ENCODE data around the gene MTFP1.

The MTFP1 gene

DNA sequence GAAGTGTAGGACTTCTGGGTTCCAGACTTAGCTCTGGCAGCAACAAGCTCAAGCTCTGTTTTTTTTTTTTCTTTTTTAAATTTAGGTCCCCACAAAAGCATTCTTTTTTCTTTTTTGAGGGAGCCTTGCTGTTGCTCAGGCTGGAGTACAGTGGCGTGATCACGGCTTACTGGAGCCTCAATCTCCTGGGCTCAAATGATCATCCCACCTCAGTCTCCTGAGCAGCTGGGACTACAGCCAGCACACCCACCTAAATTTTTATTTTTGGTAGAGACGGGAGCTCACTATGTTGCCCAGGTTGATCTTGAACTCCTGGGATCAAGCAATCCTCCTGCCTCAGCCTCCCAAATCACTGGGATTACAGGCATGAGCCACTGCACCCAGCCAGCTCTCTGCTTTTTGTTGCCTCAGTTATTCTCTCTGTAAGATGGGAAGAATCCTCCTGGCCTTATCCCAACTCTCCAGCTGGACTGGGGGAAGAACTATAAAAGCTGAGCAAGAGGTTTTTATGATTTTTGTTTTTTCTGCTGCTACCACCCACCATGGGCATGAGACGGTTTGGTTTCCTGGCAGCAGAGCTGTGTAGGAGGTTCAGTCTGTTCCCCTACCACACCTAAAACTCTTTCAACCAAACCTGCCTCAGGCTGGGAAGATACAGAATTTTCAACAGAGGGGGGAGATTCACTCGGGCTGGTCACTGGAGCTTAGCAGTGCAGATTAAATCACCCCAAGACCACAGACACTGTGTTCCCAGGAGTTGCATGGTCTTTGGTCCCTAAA is 11.6 kb upstream of the MTFP1 start:
- TF ChIP-seq, protein P1, sequence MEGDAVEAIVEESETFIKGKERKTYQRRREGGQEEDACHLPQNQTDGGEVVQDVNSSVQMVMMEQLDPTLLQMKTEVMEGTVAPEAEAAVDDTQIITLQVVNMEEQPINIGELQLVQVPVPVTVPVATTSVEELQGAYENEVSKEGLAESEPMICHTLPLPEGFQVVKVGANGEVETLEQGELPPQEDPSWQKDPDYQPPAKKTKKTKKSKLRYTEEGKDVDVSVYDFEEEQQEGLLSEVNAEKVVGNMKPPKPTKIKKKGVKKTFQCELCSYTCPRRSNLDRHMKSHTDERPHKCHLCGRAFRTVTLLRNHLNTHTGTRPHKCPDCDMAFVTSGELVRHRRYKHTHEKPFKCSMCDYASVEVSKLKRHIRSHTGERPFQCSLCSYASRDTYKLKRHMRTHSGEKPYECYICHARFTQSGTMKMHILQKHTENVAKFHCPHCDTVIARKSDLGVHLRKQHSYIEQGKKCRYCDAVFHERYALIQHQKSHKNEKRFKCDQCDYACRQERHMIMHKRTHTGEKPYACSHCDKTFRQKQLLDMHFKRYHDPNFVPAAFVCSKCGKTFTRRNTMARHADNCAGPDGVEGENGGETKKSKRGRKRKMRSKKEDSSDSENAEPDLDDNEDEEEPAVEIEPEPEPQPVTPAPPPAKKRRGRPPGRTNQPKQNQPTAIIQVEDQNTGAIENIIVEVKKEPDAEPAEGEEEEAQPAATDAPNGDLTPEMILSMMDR (IDR thresholded peaks at IDR 0.05; ENCODE audit: low read length) = no peak
- TF ChIP-seq EZH2 (IDR thresholded peaks at IDR 0.05; ENCODE audit: borderline replicate concordance, low read length) = no peak
- no peaks in the 10 kb centered on the region for H3F3A ChIP-seq (ENCODE audit: insufficient read depth, low read length)

DNA sequence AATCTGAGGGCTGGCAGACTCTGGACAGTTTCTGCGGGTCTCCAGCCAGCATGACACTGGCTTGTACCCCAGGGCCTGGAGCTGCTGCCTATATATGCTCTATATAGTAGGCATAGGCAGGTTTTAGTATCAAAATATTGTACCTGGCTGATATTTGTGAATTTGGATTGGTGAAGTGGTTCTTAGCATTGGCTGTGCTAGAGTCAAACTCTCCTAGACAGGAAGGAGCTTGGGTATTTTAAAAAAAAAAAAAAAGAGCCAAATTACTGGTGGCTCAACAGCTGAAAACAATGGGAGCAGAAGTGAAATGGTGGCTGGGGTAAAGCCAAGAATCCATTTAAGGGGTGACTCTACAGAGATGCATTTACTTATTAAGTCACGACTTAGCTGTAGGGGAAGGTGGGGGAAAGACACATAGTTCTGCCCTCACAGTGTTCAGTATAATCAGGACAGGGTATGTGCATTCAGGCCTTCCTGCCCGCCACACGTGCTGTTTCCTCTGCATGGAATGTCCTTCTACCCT is 11.0 kb upstream of the MTFP1 start:
- Histone ChIP-seq H2AFZ (ENCODE audit: low read length) (no peak overlapping the region), H3K4me1 (ENCODE audit: insufficient read depth, low read length, severe bottlenecking) (no peaks in the 10 kb centered on the region), H3K36me3 (ENCODE audit: insufficient read depth, low read length) (peaks cover 18% of the 10 kb centered on the region; the same call in 1 of the 2 replicates), H3K27me3 (ENCODE audit: insufficient read depth, low read length) (no peaks in the 10 kb centered on the region), H3K9me3 (ENCODE audit: low read length) (no peaks in the 10 kb centered on the region), H4K20me1 (ENCODE audit: insufficient read depth, low read length) (no peaks in the 10 kb centered on the region), H3K9ac (ENCODE audit: low read length) (no peak overlapping the region), H3K27ac (ENCODE audit: low read depth, low read length, poor library complexity, severe bottlenecking) (no peak overlapping the region), H3F3A (ENCODE audit: insufficient read depth, low read length) (no peaks in the 10 kb centered on the region), H3K79me2 (ENCODE audit: insufficient read depth, low read length) (no peaks in the 10 kb centered on the region), H3K9me2 (ENCODE audit: low read depth, low read length) (no peaks in the 10 kb centered on the region), H3K4me2 (ENCODE audit: low read length) (no peak overlapping the region), H3K4me3 (ENCODE audit: low read depth, low read length, poor library complexity, severe bottlenecking) (no peak overlapping the region)
- TF ChIP-seq, protein P1 (IDR thresholded peaks at IDR 0.05; ENCODE audit: low read length) = no peak
- TF ChIP-seq EZH2 (IDR thresholded peaks at IDR 0.05; ENCODE audit: borderline replicate concordance, low read length) = no peak

More for the DNA sequence above, 11.6 kb upstream of the MTFP1 start:
- Histone ChIP-seq H3K9ac (ENCODE audit: low read length) (no peak overlapping the region), H3K9me2 (ENCODE audit: low read depth, low read length) (no peaks in the 10 kb centered on the region), H3K27ac (ENCODE audit: low read depth, low read length, poor library complexity, severe bottlenecking) (no peak overlapping the region), H3K27me3 (ENCODE audit: insufficient read depth, low read length) (no peaks in the 10 kb centered on the region), H3K79me2 (ENCODE audit: insufficient read depth, low read length) (no peaks in the 10 kb centered on the region), H3K4me3 (ENCODE audit: low read depth, low read length, poor library complexity, severe bottlenecking) (no peak overlapping the region), H4K20me1 (ENCODE audit: insufficient read depth, low read length) (no peaks in the 10 kb centered on the region), H3K36me3 (ENCODE audit: insufficient read depth, low read length) (peaks cover 17% of the 10 kb centered on the region; the same call in 1 of the 2 replicates), H3K9me3 (ENCODE audit: low read length) (no peaks in the 10 kb centered on the region), H2AFZ (ENCODE audit: low read length) (no peak overlapping the region), H3K4me1 (ENCODE audit: insufficient read depth, low read length, severe bottlenecking) (no peaks in the 10 kb centered on the region), H3K4me2 (ENCODE audit: low read length) (no peak overlapping the region)

DNA sequence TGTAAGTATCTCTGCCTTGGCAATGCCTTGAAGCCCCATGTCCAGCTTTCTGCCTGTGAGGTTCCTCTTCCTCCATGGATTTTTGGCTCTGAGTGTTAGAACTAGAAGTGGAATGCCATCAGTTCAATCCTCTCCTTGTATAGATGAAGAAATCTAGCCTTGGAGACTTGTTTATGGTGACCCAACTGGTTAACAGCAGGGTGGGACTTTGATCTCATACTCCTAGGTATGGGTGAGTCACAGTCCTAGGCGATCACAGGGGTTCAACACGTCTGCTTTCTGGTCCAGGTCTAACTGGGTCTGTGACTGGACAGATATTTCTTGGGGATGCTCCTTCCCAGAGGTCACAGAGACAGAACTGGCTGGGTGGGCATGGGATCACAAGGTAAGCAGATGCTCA is 9.2 kb upstream of the MTFP1 start:
- Histone ChIP-seq H3K9ac (ENCODE audit: low read length) (no peak overlapping the region), H4K20me1 (ENCODE audit: insufficient read depth, low read length) (no peaks in the 10 kb centered on the region), H3F3A (ENCODE audit: insufficient read depth, low read length) (no peaks in the 10 kb centered on the region), H3K4me1 (ENCODE audit: insufficient read depth, low read length, severe bottlenecking) (peaks cover 2% of the 10 kb centered on the region), H3K36me3 (ENCODE audit: insufficient read depth, low read length) (peaks cover 25% of the 10 kb centered on the region; the same call in 1 of the 2 replicates), H3K9me2 (ENCODE audit: low read depth, low read length) (no peaks in the 10 kb centered on the region), H3K9me3 (ENCODE audit: low read length) (no peaks in the 10 kb centered on the region), H3K4me3 (ENCODE audit: low read depth, low read length, poor library complexity, severe bottlenecking) (no peak overlapping the region), H3K27me3 (ENCODE audit: insufficient read depth, low read length) (no peaks in the 10 kb centered on the region), H3K27ac (ENCODE audit: low read depth, low read length, poor library complexity, severe bottlenecking) (no peak overlapping the region), H2AFZ (ENCODE audit: low read length) (no peak overlapping the region), H3K4me2 (ENCODE audit: low read length) (no peak overlapping the region), H3K79me2 (ENCODE audit: insufficient read depth, low read length) (no peaks in the 10 kb centered on the region)
- TF ChIP-seq, protein P1 (IDR thresholded peaks at IDR 0.05; ENCODE audit: low read length) = no peak
- no peak for TF ChIP-seq EZH2 (IDR thresholded peaks at IDR 0.05; ENCODE audit: borderline replicate concordance, low read length)

All from OCI-LY1 (cell line).